OCI-M1 (cell line): ENCODE results near the gene CDC42SE2.
A peak's percentile ranks its signal among the peaks of the same experiment; 100 is the strongest.
"Not testable (repeated sequence)": the region's sequence is repeated elsewhere in the genome, so short reads cannot be mapped to it uniquely, and the experiment has no call there.

Experiments
- DNase-seq: peaks from one replicate; lab custom pipeline; 2025; lab: John Stamatoyannopoulos, UW

The CDC42SE2 gene

GRCh38 chr5:131366428-131366827 is 102.6 kb downstream of the CDC42SE2 start:
- DNase-seq = no peak

- no peak for DNase-seq
Observed at GRCh38 chr5:131367219-131367860, 103.5 kb downstream of the CDC42SE2 start.

- no peak for DNase-seq
Observed at GRCh38 chr5:131368866-131369265, 105.0 kb downstream of the CDC42SE2 start.

GRCh38 chr5:131369558-131369957 is 105.7 kb downstream of the CDC42SE2 start:
- DNase-seq = no peak

GRCh38 chr5:131371835-131372234 is 108.0 kb downstream of the CDC42SE2 start:
- no peak for DNase-seq

GRCh38 chr5:131373265-131373664 is 109.4 kb downstream of the CDC42SE2 start:
- DNase-seq = peak; percentile 94

- peak; percentile 56 for DNase-seq
Observed at GRCh38 chr5:131375351-131375750, 111.5 kb downstream of the CDC42SE2 start.

GRCh38 chr5:131377346-131377745 is 113.5 kb downstream of the CDC42SE2 start:
- DNase-seq = no peak

GRCh38 chr5:131377785-131378325 is 114.0 kb downstream of the CDC42SE2 start:
- no peak for DNase-seq

GRCh38 chr5:131378721-131379541 is 115.1 kb downstream of the CDC42SE2 start:
- DNase-seq = peak; percentile 85

- DNase-seq = peak; percentile 86
Observed at GRCh38 chr5:131379723-131380122, 115.9 kb downstream of the CDC42SE2 start.

GRCh38 chr5:131380238-131380637 is 116.4 kb downstream of the CDC42SE2 start:
- DNase-seq = not testable (repeated sequence)

- DNase-seq = peak; percentile 45
Observed at GRCh38 chr5:131381021-131381420, 117.2 kb downstream of the CDC42SE2 start.

GRCh38 chr5:131381777-131382176 is 117.9 kb downstream of the CDC42SE2 start:
- DNase-seq = no peak

GRCh38 chr5:131382407-131383395 is 118.8 kb downstream of the CDC42SE2 start:
- DNase-seq = peak; percentile 96

- peak; percentile 83 for DNase-seq
Observed at GRCh38 chr5:131384173-131384572, 120.3 kb downstream of the CDC42SE2 start.

- no peak for DNase-seq
Observed at GRCh38 chr5:131384616-131385214, 120.9 kb downstream of the CDC42SE2 start.

- DNase-seq = no peak
Observed at GRCh38 chr5:131386124-131386523, 122.3 kb downstream of the CDC42SE2 start.

- no peak for DNase-seq
Observed at GRCh38 chr5:131386779-131387178, 122.9 kb downstream of the CDC42SE2 start.

- no peak for DNase-seq
Observed at GRCh38 chr5:131387255-131387654, 123.4 kb downstream of the CDC42SE2 start.

GRCh38 chr5:131389096-131389868 is 125.4 kb downstream of the CDC42SE2 start:
- no peak for DNase-seq
